Lower leg skin (tissue), 4 donors: ENCODE measurements around the gene SMPX. TPM values are rescaled to one million over a fixed set of nuclear protein-coding genes. Genes with fewer than 3 reads are reported as not detected.

ENCODE experiments used
- DNase-seq, 2 donors: peaks; one replicate each; pipeline ENCODE4 v3.0.0-alpha.2; 2019; ENCODE audit warnings: low spot score in 2 of 2
- H3K4me3 ChIP-seq: fragments of 200-600 bp; sonication (generic); 2 replicates; pipeline ENCODE4 v1.5.1; 2017; ENCODE audit warnings: mild to moderate bottlenecking, low read depth; ENCODE audit not compliant: poor library complexity, severe bottlenecking
- POLR2A ChIP-seq, 2 donors: fragments of 450-650 bp; IDR thresholded peaks; one replicate each; pipeline ENCODE4 v1.6.1; 2016 to 2017; ENCODE audit warnings: antibody characterized with exemption in 2 of 2, mild to moderate bottlenecking in 1 of 2, moderate library complexity in 1 of 2
- WGBS, 2 donors: methylation state at CpG; one replicate each; pipeline ENCODE4 v1.1.5; 2018; 5-methylcytosine and 5-hydroxymethylcytosine counted together
- intact Hi-C: fragments of 100-400 bp; cut with DNase I; formaldehyde crosslinking; loops from one replicate; pipeline ENCODE4 v1.15.0; 2023; ENCODE audit warnings: low total_unique reads
- total RNA-seq, 4 donors: library from RNA; depleted of rRNA; stranded (reverse); fragments of >200 nt; gene quantifications; one replicate each; pipeline ENCODE4 v1.1.0, GENCODE V29; 2016
- TF ChIP-seq, protein P1 (sequence below), 3 donors: fragments of 450-650 bp; IDR thresholded peaks; one replicate each; pipeline ENCODE4 v1.5.1; 2016; ENCODE audit warnings: antibody characterized with exemption in 3 of 3, mild to moderate bottlenecking in 3 of 3, moderate library complexity in 2 of 3

SMPX gene
- total RNA-seq, 4 donors from 2014 or later, result not detected

DNA sequence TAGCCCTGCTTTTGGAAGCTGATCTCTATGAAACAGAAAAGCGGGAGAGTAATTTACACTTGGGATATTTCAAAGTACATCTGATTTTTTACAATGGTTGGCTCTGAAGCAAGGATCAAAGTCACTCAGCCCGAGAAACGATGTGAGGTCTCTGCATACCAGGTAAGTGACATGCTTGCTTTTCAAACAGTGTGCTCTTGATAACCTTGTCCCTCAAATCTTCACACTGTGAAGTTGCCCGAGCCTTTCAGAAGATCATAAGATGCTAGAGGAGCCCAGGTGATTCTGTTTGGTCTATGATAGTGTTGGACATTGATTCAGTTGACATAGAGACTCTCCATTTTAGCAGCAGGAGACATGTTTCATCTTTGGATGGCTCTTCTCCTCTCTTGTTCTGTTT is 52.7 kb downstream of the SMPX start:
- 64 to 81% methylated on average over 4 of the region's 4 CpGs for WGBS, 2 donors
- no peak for DNase-seq
- H3K4me3 ChIP-seq, result no peak overlapping the region
- TF ChIP-seq POLR2A (IDR thresholded peaks at IDR 0.05), result no peak
- TF ChIP-seq, protein P1, sequence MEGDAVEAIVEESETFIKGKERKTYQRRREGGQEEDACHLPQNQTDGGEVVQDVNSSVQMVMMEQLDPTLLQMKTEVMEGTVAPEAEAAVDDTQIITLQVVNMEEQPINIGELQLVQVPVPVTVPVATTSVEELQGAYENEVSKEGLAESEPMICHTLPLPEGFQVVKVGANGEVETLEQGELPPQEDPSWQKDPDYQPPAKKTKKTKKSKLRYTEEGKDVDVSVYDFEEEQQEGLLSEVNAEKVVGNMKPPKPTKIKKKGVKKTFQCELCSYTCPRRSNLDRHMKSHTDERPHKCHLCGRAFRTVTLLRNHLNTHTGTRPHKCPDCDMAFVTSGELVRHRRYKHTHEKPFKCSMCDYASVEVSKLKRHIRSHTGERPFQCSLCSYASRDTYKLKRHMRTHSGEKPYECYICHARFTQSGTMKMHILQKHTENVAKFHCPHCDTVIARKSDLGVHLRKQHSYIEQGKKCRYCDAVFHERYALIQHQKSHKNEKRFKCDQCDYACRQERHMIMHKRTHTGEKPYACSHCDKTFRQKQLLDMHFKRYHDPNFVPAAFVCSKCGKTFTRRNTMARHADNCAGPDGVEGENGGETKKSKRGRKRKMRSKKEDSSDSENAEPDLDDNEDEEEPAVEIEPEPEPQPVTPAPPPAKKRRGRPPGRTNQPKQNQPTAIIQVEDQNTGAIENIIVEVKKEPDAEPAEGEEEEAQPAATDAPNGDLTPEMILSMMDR (IDR thresholded peaks at IDR 0.05), result no peak
- intact Hi-C loops, result no loop called here

DNA sequence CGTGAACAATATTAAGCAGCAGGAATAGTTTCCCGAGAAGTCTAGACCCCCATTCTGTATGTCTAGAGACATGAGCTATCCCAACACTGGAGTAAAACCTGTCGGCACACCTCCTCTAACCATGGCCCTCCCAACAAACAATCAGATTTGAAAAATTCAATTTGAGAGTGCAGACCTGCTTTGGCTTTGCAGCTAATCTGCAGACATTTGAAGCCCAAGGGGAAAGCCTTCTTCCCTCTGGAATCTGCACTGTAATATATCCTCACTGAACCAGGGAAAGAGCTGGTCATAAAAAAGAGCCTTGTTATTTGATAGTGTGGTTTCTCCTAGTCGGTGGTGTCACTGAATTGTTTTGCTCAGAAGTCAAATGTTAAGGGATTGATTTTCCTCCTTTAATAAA is 55.2 kb downstream of the SMPX start:
- no peak for TF ChIP-seq POLR2A (IDR thresholded peaks at IDR 0.05)
- TF ChIP-seq, protein P1 (IDR thresholded peaks at IDR 0.05), result no peak
- 66 to 78% methylated on average over 4 of the region's 4 CpGs for WGBS, 2 donors
- no peak overlapping the region for H3K4me3 ChIP-seq
- no peak for DNase-seq
- intact Hi-C loops, result no loop called here

DNA sequence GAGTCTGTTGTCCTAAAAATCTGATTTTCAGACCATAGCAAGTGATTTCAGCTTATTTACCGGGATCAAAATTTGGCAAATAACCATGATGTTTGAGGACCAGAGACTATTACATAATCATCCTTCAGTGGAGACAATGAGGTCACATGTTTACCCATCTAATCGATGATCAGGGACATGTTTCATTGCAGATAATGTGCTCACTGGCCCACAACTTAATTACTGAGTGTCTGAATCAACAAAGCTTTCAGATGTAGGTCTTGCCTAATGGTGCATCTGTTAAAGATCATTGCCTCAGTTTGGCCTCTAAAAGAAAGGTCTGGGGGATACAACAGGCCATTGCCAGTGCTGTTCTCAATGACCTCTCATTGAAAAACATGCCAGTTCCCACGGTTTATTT is 56.9 kb downstream of the SMPX start:
- no peak overlapping the region for H3K4me3 ChIP-seq
- WGBS, 2 donors, result 58 to 77% methylated on average over 3 of the region's 3 CpGs
- TF ChIP-seq, protein P1 (IDR thresholded peaks at IDR 0.05), result no peak
- no peak for TF ChIP-seq POLR2A (IDR thresholded peaks at IDR 0.05)
- DNase-seq, result no peak
- intact Hi-C loops, result no loop called here

DNA sequence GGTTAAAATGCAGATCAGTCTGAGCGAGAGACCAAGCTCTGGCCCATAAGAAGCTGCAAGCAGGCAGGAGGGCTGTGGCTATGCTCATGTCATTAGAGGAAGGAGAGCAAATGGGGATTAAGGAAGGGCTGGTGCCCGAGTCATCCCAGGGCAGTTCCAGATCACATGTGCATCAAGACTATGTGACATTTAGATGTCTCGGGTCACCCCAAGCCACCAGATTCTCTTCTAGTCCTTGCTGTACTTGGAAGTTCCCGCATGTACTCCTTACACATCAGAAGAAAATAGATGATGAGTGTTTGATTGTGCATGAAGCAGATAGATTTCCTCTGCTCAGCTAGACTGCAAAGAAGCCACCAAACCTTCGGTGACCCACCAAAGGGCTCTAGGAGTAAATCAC is 57.6 kb downstream of the SMPX start:
- 78 to 94% methylated on average over 5 of the region's 5 CpGs for WGBS, 2 donors
- no peak for DNase-seq
- intact Hi-C loops, result no loop called here
- no peak overlapping the region for H3K4me3 ChIP-seq
- no peak for TF ChIP-seq POLR2A (IDR thresholded peaks at IDR 0.05)
- TF ChIP-seq, protein P1 (IDR thresholded peaks at IDR 0.05), result no peak

DNA sequence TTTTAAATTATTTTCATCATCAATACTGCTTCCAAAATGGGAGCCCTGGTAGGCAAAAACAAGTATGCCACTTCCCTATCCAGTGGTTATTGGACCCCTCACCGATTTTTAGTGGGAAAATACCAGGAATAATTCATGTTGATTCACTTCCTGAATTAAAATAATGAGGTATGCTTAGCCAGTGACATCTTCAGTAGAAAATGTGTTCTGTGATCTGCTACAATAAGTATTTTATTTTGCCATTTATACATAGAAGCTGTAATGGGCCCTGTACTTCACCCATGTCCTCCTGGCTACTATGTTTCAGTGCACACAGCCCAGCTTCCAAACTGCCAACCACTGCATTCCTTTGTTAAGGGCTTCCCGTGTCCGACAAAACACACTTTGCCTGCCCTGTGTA is 58.8 kb downstream of the SMPX start:
- DNase-seq, result no peak
- H3K4me3 ChIP-seq, result no peak overlapping the region
- TF ChIP-seq, protein P1 (IDR thresholded peaks at IDR 0.05), result no peak
- no peak for TF ChIP-seq POLR2A (IDR thresholded peaks at IDR 0.05)
- intact Hi-C loops, result no loop called here
- 71 to 80% methylated on average over 3 of the region's 3 CpGs for whole genome bisulfite sequencing, 2 donors

DNA sequence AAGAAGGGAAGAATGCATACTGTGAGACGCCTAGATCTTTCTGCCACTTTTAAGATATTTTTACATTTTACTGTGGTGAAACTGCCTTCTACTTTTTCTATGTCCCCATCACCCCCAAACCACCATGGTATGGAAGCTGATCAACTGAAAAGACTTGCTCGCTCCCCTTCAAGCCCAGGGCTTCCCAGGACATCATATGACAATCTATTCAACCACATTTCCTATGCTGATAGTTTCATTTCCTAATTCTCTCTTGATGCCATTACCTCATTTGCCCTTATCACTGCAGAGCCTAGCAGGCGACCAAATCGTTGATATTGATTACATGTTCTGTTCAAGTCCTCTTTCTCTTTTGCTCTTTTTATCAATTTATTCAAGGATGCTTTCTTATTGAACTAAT is 59.6 kb downstream of the SMPX start:
- H3K4me3 ChIP-seq, result no peak overlapping the region
- no peak for DNase-seq
- no peak for TF ChIP-seq POLR2A (IDR thresholded peaks at IDR 0.05)
- TF ChIP-seq, protein P1 (IDR thresholded peaks at IDR 0.05), result no peak
- 73 to 86% methylated on average over 4 of the region's 4 CpGs for WGBS, 2 donors
- intact Hi-C loops, result no loop called here
